HG03066 (cell line): ENCODE results near the gene PTPRM.

Source experiments
- ATAC-seq: cut with Tn5 transposase; IDR thresholded peaks from one replicate; pipeline ENCODE4 v1.9.1; 2021; ENCODE audit warnings: low read depth; ENCODE audit not compliant: unreplicated experiment

The PTPRM gene

GRCh38 chr18:8287196-8287885, 720.2 kb downstream of the PTPRM start:
- no peak for ATAC-seq

DNA sequence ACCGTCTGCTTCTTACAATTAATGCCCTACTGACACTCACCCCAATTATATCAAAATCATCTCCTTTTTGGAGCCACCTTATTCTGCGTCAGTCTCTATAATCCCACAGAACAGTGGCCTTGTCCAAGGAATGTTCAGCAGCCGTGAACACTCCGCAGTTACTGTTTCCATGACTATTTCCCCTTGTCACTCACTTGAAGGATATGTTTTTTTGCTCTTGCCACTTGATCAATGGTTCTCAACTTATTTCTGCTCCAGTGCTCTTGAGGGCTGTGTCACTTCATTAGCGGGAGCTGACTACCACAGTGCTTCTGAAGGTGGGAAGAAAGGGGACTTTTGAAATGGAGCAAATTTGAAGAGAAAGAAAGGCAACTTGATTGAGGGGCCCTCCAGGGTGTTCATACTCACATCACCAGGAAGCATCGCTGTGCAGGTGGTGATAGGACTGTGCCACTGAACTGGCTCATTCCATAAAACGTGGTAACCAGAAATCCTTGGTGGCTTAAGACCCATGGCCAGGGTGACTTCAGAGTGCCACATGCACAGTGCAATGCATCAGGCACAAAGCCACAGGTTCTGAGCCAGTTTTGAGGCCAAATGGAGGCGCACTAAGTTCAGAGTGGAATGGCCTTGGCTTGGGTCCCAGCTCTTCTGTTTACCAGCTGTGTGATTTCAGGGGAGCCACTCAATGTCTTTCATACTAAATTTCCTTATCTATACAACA, 721.5 kb downstream of the PTPRM start:
- ATAC-seq, result no peak

- ATAC-seq, result no peak
These were observed 723.3 kb downstream of the PTPRM start for GRCh38 chr18:8290435-8290834.

GRCh38 chr18:8290913-8291312, 723.8 kb downstream of the PTPRM start:
- no peak for ATAC-seq

DNA sequence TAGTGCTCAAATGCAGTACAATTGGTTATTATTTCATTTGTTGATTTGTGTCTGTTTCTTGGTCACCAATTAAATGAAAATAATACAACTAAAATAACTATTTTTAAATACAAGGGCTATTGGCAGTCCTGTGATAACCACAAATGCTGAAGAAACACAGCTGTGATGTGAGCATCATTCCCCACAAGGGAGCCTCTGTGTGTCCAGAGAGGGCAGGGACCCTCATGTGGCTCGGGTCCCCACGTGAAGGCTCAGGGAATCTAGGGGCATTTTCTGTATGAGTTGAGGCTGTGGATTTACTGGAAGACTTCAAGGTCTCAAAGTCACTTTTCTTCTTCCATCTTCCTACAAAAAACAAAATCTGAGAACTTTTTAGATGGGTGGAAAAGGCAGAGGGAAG, 726.1 kb downstream of the PTPRM start:
- no peak for ATAC-seq

- no peak for ATAC-seq
These were observed 729.9 kb downstream of the PTPRM start for GRCh38 chr18:8296886-8297616.

DNA sequence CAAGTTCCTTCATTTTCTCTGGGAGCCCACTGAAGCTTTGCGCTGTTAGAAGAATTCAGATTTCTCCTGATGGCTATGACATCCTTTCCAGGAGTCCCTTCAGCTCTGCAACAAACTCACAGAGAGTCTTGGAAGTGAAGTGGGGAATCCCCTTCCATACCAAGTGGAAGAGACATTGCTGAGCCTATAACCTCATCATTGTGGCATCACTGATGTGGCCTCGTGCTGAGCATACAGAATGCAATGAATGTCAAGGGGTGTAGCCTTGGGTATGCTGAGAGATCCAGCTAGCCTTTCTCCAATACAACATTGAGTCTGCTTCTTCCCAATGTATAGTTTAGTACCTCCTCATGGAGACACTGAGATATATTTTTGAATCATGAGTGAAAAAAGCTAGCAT, 731.1 kb downstream of the PTPRM start:
- no peak for ATAC-seq

- no peak for ATAC-seq
These were observed 732.2 kb downstream of the PTPRM start for GRCh38 chr18:8299054-8299980.

GRCh38 chr18:8300751-8301410, 733.8 kb downstream of the PTPRM start:
- no peak for ATAC-seq

DNA sequence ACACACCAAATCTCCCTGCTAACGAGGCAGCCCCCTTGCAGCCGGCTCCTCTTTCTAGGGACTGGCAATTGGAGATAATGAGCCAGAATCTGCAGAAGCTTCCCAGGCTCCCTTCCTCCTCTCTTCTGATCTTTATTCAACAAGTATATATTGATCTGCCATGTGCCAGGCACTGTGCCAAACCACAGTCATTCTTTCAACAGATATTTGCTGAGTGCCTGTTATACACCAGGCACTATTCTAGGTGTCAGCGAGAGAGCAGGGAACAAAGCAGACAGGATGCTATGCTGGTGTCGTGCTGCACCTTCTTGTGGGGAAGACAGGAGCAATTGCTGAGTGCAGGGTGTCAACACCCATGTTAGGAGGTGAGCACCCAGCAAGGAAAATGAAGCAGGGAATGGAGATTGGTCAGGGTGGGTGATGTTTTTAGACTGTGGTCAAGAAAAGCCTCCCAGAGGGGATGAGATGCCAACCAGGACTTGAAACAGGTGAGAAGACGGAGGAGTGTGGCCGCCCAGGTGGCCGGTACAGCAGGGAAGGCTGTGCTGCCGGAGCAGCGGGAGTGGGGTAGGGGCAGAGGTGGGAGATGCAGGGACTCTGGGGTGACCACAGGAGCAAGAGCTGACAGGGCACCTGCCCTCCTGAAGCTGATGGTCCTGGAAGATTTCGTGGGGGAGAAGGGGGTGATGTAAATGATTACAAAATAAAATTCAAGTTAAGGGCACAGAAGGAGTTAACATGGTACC, 734.5 kb downstream of the PTPRM start:
- no peak for ATAC-seq

GRCh38 chr18:8303151-8303755, 736.1 kb downstream of the PTPRM start:
- no peak for ATAC-seq

DNA sequence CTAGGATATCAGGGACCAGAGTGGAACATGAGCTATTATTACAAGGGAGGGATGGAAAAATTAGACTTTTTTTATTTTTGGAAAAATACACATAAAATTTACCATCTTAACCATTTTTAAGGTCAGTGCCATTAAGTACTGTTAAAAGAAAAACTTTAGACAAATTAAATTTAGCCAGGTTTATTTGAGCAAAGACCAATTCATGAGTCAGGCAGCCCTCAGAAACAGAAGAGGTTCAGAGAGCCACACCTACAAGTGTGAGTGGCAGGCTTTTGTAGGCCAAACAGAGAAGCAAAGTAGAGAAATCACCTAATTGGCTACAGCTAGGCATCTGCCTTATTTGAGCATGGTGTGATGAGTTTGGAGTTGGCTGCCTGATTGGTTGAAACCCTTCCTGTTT, 740.8 kb downstream of the PTPRM start:
- no peak for ATAC-seq

DNA sequence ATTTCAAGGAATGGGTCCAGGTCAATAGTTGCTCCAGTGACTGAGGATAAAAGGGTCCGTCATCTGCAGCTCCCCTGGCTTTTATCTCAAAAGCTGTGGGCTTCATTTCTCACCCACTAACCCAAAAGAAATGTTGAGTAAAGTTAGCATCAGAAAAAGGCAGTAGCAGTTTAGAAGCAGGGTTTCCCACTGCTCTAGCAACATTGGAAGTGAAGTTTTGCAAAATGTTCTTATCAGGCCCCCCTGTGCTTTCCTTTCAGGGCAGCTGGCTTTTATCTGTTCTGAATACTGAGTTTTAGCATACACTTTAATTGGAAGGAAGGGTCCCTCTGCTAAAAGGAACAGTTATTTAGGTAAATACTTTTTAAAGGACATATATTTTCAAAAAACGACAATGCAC, 745.9 kb downstream of the PTPRM start:
- ATAC-seq, result no peak

DNA sequence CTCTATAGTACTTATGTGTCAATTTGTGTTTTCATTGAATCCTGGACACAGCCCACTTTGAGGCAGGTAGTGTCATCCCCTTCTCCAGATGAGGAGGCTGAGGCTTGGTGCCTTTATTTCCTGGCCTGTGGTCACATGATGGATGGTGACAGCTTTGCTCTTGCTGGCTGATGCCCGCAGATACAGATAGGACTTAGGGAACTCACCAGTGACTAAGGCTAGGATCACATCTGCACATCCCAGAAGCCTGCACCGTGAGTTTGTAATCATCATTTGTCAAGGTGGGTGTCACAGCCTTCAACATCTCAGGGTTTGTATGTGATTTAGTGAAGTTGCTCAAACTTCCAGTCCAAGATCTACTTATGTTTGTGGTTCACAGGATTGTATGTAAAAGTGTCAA, 747.0 kb downstream of the PTPRM start:
- no peak for ATAC-seq

- ATAC-seq, result no peak
These were observed 752.8 kb downstream of the PTPRM start for GRCh38 chr18:8319798-8320489.

DNA sequence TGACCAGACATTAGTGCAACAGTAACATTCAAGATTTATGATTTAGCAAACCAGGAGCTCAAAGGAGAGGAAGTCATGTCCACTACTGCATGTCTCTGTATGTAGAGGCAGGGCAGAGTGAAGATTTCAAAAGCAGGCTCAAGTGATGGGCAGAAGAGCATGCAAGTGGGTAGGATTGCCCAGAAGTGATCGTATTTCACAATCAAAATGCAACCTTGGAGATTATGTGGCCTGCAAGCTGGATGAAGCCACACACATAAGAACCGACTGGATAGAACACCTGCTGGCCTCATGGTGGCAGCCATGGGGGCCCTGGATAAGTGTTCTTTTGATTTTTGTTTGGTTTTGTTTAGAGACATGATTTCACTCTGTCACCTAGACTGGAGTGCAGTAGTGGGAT, 755.4 kb downstream of the PTPRM start:
- no peak for ATAC-seq

GRCh38 chr18:8324343-8325065, 757.4 kb downstream of the PTPRM start:
- no peak for ATAC-seq
